Measurements from ENCODE around the gene GAS7. TPM values are rescaled to one million over a fixed set of nuclear protein-coding genes. Genes with fewer than 3 reads are reported as not detected.

Gene GAS7
- total RNA-seq, 2 donors from 2014 or later = 0.35 to 2.9 TPM

- Mint-ChIP-seq H3K9me3 (peaks cover 0 to 3% of the 10 kb centered on the region in 2 donors), H3K27ac (no peak overlapping the region), H3K36me3 (no peaks in the 10 kb centered on the region)
- no peak for DNase-seq (ENCODE audit: low spot score in 2 of 2)
- no peak for ATAC-seq
Measured at GRCh38 chr17:9894231-9894630, 304.2 kb downstream of the GAS7 start.

- Mint-ChIP-seq H3K9me3 (peaks cover 0 to 3% of the 10 kb centered on the region in 2 donors), H3K27ac (no peak overlapping the region), H3K36me3 (no peaks in the 10 kb centered on the region)
- ATAC-seq (no peak), DNase-seq (ENCODE audit: low spot score in 2 of 2) (no peak)
Measured at GRCh38 chr17:9893411-9894012, 304.9 kb downstream of the GAS7 start.

DNA sequence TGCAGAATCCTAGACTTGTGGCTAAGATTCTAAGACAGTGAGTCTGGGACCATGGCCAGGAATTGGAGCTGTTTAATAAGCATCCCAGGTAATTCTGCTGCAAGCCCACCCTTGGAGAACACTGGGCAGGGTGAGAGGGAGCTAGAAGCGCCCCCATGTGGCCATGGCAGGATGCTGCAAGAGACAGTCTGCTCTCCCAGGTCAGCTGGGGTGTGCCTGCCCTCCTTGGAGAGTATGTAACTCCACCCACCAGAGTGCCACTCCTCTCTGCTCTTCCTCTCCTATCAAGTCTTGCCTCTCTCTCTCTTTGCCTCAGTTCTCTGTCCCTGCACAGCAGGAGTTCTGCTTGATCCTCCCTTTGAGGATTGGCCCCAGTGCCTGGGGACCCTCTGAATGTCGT is 308.3 kb downstream of the GAS7 start:
- Mint-ChIP-seq H3K27ac (no peak overlapping the region), H3K9me3 (peaks cover 3 to 5% of the 10 kb centered on the region in 2 donors), H3K36me3 (no peaks in the 10 kb centered on the region)
- peak in 1 of 2 donors; percentile 64 for ATAC-seq
- peak in 1 of 2 donors; percentile 31 for DNase-seq (ENCODE audit: low spot score in 2 of 2)

DNA sequence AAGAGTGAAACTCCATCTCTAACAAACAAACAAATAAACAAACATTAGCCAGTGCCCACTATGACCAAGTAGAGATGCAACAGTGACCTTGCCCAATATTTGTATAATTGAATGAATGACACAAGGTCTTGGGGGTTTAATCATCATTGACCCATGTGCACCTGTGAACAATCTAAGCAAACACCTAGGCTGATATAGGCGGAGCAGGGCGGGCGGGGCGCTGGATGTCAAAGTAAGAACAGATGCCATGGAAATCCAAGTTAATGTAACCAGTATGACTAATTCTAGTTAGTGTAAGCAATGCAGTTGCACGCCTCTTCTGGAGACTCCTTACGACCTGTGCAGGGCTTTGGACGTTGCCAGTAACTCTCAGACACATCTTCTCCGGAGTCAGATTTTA is 310.9 kb downstream of the GAS7 start:
- DNase-seq (ENCODE audit: low spot score in 2 of 2) (no peak), ATAC-seq (no peak)
- Mint-ChIP-seq H3K36me3 (peaks cover under 1 to 7% of the 10 kb centered on the region in 2 donors), H3K27ac (no peak overlapping the region), H3K9me3 (peaks cover 11 to 14% of the 10 kb centered on the region in 2 donors)

DNA sequence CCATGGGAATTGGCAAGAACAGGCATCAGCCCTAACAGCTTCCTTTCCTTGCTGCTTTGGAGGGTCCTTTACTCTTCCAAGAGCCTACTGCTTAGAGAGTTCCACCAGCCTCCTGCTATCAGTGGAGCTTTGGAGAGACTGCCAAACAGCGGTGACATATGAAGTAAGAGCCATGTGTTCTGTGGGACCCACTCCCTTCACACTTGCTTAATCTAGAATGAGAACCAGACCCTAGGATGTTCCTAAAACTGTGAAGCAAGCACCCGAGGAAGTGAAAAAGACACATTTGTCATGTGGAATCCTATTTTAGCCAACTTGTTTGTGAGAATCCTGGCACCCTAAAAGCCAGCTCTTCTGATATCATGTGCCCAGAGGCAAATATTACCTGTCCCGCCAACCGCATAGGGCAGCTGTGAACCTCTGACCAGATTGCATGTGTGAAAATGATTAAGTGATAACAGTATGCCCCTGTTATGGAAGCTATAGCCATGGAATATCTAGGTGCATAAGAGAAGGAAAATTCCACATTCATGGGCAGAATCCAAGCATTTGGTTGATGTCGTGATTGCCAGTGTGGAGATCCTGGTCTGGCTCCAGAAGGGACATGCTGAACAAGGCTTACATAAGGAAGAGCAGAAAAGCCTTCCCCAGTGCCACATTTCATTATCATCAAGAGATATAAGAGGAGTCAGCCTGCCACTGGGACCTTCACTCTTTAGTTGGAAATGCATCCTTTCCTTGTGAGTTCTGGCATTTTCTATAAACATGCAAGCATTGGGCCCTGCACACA is 312.1 kb downstream of the GAS7 start:
- Mint-ChIP-seq H3K27ac (no peak overlapping the region), H3K36me3 (peaks cover 7 to 11% of the 10 kb centered on the region in 2 donors), H3K9me3 (peaks cover 20% of the 10 kb centered on the region in 2 donors)
- ATAC-seq (no peak), DNase-seq (ENCODE audit: low spot score in 2 of 2) (no peak)

- Mint-ChIP-seq H3K9me3 (peaks cover 17 to 20% of the 10 kb centered on the region in 2 donors), H3K27ac (no peak overlapping the region), H3K36me3 (peaks cover 7 to 15% of the 10 kb centered on the region in 2 donors)
- ATAC-seq = no peak
- no peak for DNase-seq (ENCODE audit: low spot score in 2 of 2)
Measured at GRCh38 chr17:9883451-9883850, 315.0 kb downstream of the GAS7 start.

DNA sequence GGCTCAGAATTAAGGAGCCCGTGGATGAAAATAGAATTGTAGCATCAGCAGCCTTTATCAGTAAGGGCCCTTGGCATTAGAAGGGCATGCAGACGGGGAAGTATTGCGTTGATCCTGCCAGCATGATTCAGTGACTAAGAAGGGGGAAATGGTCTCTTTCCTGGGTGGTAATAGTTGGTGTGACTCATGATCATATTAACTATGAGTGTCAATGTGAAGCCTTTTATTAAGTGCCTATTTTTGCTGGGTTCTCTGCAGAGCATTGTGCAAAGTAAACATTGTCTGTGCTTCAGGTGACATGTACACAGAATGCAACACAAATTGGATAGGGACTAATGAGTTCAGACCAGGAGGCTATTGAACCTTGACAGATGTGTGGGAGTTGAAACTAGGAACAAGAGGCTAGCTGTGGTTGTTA is 317.8 kb downstream of the GAS7 start:
- peaks cover 17 to 19% of the 10 kb centered on the region in 2 donors for H3K9me3 Mint-ChIP-seq
- DNase-seq (ENCODE audit: low spot score in 2 of 2) = no peak
- H3K27ac Mint-ChIP-seq = no peak overlapping the region
- H3K36me3 Mint-ChIP-seq = peaks cover 7 to 15% of the 10 kb centered on the region in 2 donors
- no peak for ATAC-seq

GRCh38 chr17:9878786-9879525 is 319.4 kb downstream of the GAS7 start:
- H3K27ac Mint-ChIP-seq = no peak overlapping the region
- no peak for ATAC-seq
- DNase-seq (ENCODE audit: low spot score in 2 of 2) = no peak
- peaks cover 15 to 17% of the 10 kb centered on the region in 2 donors for H3K9me3 Mint-ChIP-seq
- H3K36me3 Mint-ChIP-seq = peaks cover 7 to 15% of the 10 kb centered on the region in 2 donors

- Mint-ChIP-seq H3K27ac (no peak overlapping the region), H3K36me3 (peaks cover 5 to 15% of the 10 kb centered on the region in 2 donors), H3K9me3 (peaks cover 11 to 13% of the 10 kb centered on the region in 2 donors)
- DNase-seq (ENCODE audit: low spot score in 2 of 2) (no peak), ATAC-seq (no peak)
Measured at GRCh38 chr17:9878356-9878755, 320.1 kb downstream of the GAS7 start.

DNA sequence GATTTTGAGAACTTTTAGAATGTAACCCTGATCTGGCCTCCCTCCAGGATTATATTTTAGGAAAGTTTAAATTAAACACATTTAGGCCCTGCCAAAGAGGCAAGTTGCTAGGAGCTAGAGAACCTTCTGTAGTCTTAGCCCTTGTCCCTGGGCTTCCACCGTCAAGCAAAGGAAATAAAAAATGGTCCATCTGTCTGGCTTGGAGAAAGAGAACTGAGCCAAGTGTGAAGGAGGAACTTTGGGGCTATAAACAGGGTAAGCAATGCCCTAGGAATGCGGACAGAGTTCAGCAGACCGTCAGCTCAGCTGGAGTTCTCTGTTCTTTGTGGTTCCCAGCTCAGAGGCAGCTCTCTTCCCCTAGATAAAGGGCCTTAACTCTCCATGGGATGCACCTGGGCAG is 323.0 kb downstream of the GAS7 start:
- DNase-seq (ENCODE audit: low spot score in 2 of 2) = no peak
- no peaks in the 10 kb centered on the region for H3K9me3 Mint-ChIP-seq
- no peak for ATAC-seq

DNA sequence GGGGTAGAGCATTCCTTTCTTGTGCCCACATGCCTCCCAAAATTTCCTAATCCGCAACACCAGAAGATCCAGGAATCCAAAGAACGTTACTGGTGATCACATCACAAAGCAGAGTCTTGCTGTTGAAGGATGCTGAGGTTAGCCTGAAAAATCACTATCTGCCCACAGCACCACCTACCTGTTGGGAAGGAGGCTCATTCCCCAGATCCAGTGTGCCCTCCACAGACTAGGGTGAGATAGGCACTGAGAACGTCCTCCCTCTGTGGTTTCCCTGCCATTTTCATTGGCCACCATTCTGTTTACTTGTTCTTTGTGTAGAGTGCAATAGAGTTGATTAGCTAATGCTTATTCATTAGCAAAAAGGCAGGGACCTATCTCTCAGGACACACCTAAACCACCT is 323.7 kb downstream of the GAS7 start:
- DNase-seq (ENCODE audit: low spot score in 2 of 2) (no peak), ATAC-seq (no peak)
- Mint-ChIP-seq H3K36me3 (peaks cover 0 to 2% of the 10 kb centered on the region in 2 donors), H3K9me3 (no peaks in the 10 kb centered on the region), H3K27ac (no peak overlapping the region)

More for the DNA sequence above, 323.0 kb downstream of the GAS7 start:
- Mint-ChIP-seq H3K36me3 (peaks cover 0 to 4% of the 10 kb centered on the region in 2 donors), H3K27ac (no peak overlapping the region)

DNA sequence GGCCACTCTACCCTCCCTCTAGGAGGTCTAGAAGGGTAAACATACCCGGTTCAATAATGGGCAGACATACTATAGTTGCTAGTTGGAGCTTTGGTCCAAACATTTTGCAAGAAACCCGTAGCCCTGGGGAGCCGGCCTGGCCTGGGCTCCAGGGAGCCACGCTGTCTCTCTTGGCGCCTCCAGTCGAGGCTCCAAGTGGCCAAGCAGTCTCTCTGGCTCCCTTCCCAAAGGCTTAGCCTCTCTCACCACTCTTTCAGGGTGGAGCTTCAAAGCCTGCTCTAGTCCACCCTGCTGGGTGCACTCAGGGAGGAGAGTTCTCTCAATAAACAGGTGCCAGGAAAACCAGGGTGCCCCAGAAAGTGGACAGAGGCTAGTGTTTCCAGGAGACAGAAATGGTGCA is 325.6 kb downstream of the GAS7 start:
- H3K36me3 Mint-ChIP-seq = no peaks in the 10 kb centered on the region
- H3K9me3 Mint-ChIP-seq = no peaks in the 10 kb centered on the region
- no peak for ATAC-seq
- no peak for DNase-seq (ENCODE audit: low spot score in 2 of 2)
- no peak overlapping the region for H3K27ac Mint-ChIP-seq

DNA sequence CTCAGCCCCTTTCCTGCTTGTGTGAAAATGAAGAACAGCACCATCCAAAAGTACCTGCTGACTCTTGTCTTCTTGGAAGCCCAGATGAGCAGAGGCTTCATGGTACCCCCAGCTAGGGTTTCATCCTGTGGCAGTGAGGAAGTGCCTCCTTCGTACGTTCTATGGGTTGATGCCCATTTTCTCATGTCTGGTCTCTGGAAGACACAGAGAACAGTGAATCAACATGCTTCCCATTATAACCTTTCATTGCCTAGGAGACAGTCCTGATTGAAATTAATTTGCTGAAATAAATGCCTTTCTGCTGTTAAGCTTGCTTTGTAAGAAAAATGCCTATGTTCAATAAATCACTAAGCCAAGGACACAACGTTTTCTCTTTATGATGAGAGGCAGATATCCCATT is 329.9 kb downstream of the GAS7 start:
- H3K27ac Mint-ChIP-seq = no peak overlapping the region
- H3K36me3 Mint-ChIP-seq = peaks cover 0 to 8% of the 10 kb centered on the region in 2 donors
- DNase-seq (ENCODE audit: low spot score in 2 of 2) (no peak), ATAC-seq (no peak)
- H3K9me3 Mint-ChIP-seq = peaks cover 8 to 11% of the 10 kb centered on the region in 2 donors

DNA sequence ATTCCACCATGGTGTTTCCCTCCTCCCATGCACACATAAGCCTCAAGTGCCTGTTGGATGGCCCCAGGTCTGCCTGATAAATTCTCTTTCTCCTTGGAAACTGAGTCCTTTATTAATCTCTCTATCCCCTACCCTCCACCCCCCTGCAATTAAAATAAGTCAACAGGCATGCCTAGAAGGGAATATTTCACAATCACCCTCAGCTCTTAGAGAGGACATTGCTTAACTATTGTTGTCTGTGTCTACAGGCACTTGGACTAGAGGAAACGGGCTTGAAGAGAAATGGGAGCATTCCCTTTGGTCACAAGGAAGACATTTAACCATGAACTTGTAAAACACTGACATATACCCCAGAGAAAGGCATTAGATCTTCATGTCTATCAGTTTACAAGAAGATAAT is 332.8 kb downstream of the GAS7 start:
- H3K36me3 Mint-ChIP-seq = peaks cover 0 to 11% of the 10 kb centered on the region in 2 donors
- ATAC-seq = no peak
- H3K27ac Mint-ChIP-seq = no peak overlapping the region
- DNase-seq (ENCODE audit: low spot score in 2 of 2) = no peak
- peaks cover 10 to 21% of the 10 kb centered on the region in 2 donors for H3K9me3 Mint-ChIP-seq

GRCh38 chr17:9862949-9863348 is 335.5 kb downstream of the GAS7 start:
- Mint-ChIP-seq H3K36me3 (peaks cover 0 to 11% of the 10 kb centered on the region in 2 donors), H3K27ac (no peak overlapping the region), H3K9me3 (peaks cover 14 to 21% of the 10 kb centered on the region in 2 donors)
- DNase-seq (ENCODE audit: low spot score in 2 of 2) (no peak), ATAC-seq (no peak)

DNA sequence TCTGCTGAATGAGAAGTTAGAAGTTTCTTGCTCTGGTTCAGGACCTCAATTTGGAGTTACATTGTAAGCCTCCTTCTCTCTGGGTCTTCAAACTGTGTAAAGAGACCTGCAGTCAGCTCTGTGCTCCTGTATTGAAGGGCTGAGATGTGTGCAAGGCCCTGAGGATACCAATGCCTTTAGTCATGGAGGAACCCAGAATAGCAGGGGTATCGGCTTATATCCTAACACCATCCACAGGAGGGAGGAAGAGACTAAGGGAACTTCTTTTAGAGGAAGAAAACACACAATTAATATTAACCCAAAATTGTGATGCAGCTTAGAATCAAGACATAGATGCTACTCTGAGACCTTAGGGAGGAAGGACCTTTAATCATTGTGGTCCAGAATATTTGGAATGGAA is 336.2 kb downstream of the GAS7 start:
- Mint-ChIP-seq H3K9me3 (peaks cover 14 to 21% of the 10 kb centered on the region in 2 donors), H3K36me3 (peaks cover 0 to 11% of the 10 kb centered on the region in 2 donors), H3K27ac (no peak overlapping the region)
- DNase-seq (ENCODE audit: low spot score in 2 of 2) (no peak), ATAC-seq (no peak)

DNA sequence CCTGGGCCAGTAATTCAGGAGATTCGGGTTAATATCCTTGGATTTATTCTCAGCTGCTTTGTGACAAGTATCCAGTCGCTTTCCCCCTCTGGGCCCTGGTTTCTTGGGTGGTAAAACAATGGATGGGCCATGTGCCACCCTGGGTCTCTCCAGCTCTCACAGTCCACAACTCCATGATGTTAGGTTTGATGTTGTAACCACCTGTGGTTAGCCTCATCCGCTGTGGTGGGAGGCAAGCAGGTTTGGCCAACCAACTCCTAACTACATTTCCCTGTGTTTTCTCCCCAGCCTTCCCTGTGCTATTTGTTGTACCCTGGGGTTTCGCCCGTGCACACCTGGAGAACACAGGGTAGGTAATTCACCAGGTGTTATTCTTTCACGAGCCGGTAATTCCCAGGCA is 337.6 kb downstream of the GAS7 start:
- H3K36me3 Mint-ChIP-seq = peaks cover 0 to 11% of the 10 kb centered on the region in 2 donors
- ATAC-seq = no peak
- no peak for DNase-seq (ENCODE audit: low spot score in 2 of 2)
- no peak overlapping the region for H3K27ac Mint-ChIP-seq
- H3K9me3 Mint-ChIP-seq = peaks cover 14 to 21% of the 10 kb centered on the region in 2 donors

Data from activated naive CD4-positive, alpha-beta T cell treated with anti-CD3 and anti-CD28 coated beads, Interleukin-2, amount 50 U/mL, for 72 hours (primary cell).